Right hindlimb (tissue), 1 donor: ENCODE results near the gene PIAS4.
"Not testable (repeated sequence)": the region's sequence is repeated elsewhere in the genome, so short reads cannot be mapped to it uniquely, and the experiment has no call there.

Source experiments
- DNase-seq: peaks from one replicate; pipeline ENCODE4 v3.0.0-alpha.2; 2018

Gene PIAS4, protein sequence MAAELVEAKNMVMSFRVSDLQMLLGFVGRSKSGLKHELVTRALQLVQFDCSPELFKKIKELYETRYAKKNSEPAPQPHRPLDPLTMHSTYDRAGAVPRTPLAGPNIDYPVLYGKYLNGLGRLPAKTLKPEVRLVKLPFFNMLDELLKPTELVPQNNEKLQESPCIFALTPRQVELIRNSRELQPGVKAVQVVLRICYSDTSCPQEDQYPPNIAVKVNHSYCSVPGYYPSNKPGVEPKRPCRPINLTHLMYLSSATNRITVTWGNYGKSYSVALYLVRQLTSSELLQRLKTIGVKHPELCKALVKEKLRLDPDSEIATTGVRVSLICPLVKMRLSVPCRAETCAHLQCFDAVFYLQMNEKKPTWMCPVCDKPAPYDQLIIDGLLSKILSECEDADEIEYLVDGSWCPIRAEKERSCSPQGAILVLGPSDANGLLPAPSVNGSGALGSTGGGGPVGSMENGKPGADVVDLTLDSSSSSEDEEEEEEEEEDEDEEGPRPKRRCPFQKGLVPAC

DNA sequence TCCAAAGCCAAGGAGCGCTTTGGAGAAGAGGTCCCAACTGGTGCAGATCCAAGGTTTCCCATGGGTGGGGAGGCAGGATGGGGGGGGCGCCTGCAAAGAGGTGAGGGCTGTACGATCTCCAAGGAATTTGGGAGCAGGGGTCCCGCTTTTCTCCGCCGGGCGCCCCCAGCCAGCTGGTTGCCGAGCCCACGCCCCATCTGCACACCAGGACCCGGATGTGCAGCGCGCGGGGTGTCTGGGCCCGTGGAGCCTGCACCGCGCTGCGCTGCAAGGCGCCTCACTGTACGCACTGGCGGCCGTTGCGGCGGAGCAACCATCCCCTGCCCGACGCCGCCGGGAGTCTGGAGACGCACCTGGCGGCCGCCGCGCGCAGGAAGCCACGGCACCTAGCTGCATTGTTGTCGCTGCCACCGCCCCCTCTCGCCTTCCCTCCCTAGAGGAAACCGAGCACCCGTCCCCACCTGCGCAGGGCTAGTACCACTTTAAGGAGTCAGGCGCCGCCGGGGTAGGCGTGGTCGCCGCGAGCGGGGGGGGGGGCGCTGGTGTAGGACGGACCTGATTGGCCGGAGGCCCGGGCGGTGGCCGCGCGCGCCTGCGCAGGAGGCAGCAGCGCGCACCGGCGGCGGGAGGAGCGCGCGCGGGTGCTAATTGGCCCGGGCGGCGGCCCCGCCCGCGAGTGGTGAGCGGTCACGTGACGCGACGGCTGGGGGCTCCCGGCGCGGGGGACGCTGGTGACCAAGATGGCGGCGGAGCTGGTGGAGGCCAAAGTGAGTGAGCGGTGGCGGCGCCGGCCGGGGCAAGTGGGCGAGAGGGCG lies at the start of gene PIAS4:
Gene PIAS4 (plus strand): TSS at position 716 of the 815 bp plus-strand sequence. CDS start 25 bp downstream, at position 741.
- peak; percentile 98 for DNase-seq

DNA sequence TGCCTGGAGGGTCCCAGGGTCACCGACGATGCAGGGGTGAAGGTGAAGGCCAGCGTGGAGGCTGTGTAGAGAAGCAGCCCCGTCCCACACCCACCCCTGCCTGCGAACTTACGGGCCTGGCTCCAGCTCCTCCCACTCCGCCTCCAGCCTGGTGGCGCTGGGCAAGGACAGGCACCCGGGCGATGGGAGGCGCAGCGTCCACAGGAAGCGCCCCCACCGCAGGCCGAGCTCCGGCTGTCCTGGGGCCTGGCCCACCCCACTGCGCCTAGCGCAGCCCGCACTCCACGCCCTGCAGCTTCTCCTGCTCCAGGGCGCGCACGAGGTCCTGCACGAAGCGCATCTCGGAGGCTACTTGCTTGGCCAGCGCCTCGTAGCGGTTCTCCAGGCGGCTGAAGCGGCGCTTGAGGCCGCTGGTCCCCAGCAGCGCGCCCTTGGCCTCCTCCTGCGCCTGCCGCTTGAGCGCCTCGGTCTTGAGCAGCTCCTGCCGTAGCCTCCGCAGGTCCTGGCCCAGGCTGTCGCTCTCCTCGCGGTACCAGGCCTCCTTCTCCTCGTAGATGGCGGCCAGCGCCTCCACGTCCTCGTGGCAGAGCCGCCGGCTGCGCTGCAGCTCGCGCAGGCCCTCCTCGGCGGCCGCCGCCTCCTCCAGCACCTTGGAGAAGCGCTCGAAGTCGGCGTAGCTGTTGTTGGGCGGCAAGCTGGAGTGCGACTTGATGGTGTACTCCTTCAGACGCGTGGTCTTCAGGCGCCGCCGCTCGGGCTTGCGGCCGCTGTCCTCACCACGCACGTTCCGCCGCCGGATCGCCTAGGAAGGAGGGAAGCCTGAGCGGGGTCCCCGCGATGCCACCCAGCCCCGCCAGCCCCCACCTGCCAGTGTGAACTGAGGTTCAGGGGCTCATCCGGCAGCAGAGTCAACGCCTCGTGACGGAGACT lies 48.4 kb upstream of the PIAS4 start:
- no peak for DNase-seq

DNA sequence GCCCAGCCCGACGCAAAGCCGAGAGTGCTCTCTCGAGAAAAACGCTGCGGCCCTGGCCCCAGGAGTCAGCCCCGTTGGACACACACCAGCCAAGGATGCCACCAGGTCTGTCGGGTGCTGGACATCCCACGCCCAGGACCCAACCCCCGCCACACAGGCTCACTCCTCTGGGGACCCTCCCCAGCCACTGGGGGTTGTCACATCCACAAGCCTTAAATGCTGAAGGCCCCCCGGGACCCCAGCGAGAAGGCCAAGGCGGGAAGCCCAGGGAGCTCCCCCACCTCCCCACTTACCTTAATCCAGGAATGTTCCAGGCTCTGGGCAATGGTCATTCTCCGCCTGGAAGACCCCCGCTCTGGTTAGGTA lies 47.8 kb upstream of the PIAS4 start:
- DNase-seq = no peak

DNA sequence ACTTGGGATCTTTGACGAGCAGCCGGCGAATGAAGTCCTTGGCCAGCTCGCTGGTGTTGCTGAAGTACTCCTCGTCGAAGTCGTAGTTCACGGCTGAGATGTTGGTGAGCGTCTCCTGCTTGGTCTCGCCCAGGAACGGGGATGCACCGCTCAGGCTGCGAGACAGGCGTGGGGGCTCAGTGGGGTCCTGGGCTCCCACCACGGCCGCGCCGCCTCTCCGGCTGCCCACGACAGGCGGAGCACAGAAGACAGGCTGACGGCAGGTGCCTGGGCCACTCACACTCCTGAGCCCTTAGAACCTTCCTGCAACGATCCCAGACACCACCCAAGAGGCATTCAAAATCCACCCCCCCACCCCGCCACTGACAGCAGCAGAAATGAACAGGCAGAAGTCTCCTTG lies 46.5 kb upstream of the PIAS4 start:
- DNase-seq = no peak

DNA sequence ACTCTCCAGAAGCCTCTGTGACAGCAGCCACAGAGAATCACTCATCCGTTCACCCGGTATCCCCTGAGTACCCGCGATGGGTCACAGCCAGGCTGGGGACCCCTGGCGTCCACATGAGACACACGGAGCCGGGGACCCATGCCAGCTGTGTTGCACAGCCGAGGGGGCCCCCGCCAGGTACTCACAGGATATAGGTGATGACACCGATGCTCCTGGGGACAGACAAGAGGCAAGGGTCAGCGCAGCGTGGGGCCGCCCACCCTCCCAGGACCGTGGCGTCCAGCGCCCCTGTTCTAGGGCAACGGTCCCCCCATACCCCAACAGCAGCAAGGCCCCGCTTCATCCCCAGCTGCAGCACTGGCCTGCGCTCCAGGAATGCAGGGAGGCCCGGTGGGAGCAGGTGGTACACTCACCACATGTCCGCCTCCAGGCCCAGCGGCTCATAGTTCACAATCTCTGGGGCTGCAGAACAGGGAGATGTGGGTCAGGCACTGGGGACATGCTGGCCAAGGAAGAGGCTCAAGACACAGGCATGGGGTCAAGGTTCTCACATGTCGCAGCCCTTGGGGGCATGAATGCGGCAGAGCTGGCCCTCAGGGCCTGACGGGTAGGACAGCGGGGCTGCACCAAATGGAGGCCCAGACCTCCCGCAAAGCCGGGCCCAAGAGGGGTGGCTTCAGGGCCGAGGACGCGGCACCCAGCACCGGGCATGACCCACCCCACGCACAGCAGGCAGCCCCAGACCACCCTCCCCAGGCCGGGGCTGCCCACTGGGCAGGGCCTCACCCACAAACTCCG lies 43.9 kb upstream of the PIAS4 start:
- DNase-seq = no peak

DNA sequence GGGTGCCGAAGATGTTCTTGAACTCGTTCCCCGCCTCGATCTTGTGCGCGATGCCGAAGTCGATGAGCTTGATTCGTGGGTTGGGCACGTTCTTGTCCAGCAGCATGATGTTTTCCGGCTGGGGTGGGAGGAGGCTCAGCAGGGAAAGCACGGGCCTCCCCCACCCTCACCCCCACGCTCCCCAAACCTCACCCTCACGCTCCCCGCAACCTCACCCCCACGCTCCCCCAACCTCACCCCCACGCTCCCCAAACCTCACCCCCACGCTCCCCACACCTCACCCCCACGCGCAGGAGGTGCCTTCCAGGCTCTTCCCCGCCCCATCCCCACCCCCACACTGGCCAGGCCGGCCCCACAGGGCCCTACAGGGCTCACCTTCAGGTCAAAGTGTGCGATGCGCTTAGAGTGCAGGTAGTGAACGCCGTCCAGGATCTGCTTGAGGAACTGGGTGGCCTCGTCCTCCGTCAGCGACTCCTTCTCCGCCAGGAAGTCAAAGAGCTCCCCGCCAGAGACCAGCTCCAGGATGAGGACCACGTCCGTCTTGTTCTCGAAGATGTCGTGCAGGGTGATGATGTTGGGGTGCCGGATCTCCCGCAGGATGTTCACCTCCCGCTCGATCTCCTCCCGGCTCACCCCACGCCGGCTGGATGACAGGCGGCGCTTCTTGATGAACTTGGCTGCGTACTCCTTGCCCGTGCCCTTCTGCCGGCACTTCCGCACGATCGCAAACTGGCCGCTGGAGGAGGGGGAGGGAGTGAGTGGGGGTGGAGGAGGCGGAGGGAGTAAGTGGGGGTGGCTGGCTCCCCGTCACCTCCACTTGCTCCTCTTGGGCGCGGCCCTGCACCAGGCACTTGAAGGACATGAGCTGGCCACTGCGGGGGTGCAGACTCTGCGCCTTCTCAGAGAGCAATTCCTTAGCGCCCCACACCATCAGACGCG lies 43.0 kb upstream of the PIAS4 start:
- DNase-seq = no peak

DNA sequence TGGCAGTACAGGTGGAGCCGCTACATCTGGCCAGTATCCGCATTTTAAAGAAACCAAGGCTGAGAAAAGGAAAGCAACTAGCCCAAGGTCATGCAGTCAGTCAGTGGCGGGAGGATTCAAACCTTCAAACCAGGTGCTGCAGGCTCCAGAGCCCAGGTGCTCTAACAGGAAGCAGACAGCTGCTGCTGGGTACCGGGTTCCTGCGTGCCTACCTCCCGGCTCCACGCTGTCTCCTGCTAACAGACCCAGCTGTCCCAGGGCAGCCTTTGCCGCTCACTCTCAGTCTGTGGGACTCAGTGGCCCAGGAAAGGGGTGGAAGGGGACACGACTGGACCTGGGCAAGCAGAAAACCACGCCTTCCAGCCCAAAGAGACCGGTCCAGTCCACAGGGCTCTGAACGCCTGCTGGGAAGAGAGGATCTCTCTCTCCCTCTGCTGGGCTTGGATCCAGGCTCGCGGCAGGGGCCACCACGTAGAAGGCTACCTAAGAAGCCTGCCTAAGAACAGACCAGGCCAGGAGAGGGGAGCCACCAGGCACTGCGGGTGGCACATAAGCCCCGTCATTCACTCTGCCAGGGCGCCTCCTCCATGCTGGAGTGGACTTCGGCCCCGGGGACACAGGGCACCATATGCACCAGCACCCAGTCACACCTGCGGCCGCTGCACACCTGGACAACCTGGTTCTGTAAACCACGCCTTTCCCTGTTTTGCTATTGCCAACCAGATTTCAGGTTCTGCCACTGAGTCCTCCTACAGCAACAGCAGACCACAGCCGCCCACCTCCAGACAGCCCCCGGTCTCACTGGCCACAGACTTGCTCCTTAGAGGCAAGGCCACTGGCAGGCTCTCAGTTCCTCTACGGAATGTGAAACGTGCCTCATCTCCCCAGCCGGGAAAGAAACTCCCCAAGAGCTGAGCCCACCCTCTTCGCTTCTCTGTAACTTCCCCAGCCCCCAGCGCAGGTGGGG lies 41.2 kb upstream of the PIAS4 start:
- DNase-seq = no peak

DNA sequence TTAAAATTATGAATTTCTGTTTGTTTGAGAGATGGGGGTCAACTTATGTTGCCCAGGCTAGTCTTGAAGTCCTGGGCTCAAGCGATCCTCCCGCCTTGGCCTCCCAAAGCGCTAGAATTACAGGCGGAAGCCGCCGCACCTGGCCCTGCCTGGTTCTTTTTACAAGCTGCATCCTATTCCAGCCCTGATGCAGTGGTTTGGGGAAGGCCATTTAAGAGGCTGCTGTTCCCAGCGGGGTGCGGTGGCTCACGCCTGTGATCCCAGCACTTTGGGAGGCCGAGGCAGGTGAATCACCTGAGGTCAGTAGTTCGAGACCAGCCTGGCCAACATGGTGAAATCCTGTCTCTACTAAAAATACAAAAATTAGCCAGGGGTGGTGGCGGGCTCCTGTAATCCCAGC lies 39.6 kb upstream of the PIAS4 start:
- not testable (repeated sequence) for DNase-seq

DNA sequence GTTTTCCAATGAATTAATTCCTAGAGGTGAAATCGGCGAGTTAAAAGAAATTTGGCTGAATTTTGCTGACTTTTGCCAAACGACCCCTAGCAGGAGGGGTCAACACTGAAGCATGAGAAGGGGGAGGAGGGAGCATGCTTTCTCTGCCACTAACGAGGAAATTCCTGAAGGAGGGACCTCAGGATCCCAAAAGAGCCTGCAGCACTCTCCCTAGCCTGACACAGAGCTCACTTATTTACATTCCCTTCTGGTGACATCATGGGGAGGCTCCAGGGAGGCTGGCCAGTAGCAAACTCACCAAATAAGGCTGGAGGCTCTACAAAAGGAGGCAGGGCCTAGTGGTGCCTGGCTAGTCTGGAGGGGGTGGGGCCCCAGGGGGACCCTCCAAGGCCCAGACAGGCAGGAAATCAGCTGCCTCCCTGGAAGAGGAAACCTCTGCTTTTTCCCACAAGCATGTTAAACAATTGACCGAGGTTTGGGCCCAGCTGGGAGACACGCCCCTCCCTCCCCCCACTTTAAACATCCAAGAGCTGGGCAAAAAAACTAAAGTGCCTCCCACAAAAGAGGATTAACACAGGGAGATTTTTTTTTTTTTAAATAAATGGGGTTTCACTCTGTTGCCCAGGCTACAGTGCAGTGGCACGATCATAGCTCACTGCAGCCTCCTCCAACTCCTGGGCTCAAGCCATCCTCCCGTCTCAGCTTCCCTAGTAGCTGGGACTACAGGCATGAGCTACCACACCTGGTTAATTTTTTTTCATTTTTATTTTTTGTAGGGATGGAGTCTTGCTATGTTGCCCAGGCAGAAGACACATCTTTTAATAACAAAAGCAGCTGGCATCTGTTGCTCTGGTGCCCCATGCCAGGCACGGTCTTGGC lies 38.7 kb upstream of the PIAS4 start:
- DNase-seq = peak; percentile 92

DNA sequence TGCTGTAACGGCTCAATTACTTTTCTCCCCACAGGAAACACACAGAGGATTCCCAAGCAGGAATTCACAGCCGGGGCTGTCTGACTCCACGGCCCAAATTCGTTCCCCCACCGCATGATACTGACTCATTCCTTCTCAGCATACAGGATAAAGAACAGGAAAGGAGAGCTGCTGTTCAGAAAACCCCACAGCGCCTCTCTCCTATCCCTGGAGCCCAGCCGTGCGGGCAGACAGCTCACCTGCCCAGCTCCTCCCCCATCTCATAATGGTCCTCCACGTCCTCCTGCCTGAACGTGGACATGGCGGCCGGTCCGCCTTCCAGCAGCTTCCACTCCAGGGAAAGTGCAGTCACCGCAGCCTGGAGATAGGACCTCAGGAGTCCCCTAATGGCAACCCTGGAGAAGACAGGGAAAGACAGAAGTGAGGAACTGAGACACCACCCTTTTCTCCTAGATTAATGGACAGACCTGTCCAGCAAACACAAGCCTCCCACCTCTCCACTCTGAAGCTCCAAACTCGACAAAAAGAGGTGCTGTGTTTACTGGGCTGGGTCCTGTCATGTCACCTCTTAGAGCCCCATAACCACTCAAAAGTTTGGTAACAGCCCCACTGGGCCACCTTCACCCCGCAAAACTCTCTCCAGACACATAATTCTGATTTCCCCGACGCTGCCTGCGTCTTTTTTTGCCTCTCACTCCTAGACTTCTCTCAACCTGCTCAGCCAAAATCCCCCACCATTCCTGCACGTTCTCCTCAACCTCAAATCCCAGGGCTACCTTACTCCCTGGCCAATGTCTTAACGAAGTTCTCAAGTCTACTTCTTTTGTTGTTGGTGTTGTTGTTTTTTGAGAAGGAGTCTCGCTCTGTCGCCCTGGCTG lies 37.9 kb upstream of the PIAS4 start:
- no peak for DNase-seq

DNA sequence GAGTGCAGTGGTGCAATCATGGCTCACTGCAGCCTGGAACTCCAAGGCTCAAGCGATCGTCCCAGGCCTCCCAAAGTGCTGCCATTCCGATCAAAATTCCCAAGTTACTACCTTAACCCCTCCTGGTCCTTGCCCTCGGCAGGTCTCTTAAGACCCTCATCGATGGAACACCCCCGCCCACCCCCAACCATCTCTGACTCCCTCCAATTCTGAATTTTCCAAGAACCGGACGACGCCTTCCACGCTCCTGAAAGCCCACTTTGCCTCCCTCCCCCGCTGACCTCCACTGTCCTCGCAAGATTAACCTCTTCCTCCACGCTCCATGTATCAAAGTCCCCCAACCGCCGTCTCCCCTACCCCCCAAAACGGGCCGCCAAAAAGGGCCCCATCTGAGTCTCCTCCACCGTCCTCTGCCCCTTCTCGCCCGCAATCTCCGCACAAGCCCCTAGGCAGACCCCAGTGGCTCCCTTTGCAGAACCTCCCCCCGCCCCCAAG lies 37.2 kb upstream of the PIAS4 start:
- no peak for DNase-seq

DNA sequence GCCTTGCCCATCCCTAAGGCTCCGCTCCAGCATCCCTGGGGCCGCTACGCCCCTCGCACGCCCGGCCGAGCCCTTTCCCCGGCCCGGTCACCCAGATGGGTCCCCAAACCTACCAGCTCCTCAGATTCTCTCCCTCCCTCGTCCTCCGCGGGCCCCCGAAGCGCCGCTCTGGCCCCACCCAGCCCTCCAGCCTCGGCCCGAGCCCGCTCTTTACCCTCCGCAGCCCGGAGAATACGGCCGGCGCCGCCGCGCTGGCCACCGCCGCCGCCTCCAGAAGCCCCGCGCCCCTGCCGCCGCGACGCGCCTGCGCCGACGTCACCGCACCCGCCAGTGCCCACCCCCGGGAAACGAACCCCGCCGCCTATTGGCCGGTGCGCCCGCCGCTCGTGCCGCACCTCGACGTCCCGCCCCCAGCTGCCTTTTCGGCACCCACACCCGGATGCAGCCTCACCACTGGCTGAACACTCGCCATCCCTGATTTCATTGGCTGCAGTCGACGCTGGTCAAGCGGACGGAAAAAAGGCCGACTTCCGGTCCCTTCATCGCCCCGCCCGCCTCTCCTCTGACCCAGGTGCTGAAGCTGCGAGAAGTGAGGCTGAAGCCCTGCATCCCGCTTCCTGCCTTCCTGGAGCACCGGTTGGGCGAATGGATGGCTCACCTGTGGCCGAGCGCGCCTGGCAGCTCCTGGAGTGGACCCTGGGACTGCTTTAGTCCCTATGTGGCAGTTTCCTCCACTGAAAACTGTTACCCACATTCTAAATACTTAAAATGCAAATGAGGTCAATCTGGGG lies 36.5 kb upstream of the PIAS4 start, which contains the start of gene DAPK3:
Gene DAPK3 (minus strand): TSS at position 292 of the 791 bp plus-strand sequence. CDS start 1,364 bp downstream, outside the sequence.
- DNase-seq = peak; percentile 99

DNA sequence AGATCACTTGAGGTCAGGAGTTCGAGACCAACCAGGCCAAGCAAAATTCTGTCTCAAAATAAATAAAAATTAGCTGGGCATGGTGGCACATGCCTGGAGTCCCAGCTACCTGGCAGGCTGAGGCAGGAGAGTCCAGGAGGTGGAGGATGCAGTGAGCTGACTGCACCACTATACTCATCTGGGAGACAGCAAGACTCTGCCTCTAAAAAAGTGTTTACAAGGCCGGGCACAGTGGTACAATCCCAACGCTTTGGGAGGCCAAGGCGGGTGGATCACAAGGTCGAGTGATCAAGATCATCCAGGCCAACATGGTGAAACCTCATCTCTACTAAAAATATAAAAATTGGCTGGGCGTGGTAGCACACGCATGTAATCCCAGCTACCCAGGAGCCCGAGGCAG lies 32.4 kb upstream of the PIAS4 start:
- no peak for DNase-seq

DNA sequence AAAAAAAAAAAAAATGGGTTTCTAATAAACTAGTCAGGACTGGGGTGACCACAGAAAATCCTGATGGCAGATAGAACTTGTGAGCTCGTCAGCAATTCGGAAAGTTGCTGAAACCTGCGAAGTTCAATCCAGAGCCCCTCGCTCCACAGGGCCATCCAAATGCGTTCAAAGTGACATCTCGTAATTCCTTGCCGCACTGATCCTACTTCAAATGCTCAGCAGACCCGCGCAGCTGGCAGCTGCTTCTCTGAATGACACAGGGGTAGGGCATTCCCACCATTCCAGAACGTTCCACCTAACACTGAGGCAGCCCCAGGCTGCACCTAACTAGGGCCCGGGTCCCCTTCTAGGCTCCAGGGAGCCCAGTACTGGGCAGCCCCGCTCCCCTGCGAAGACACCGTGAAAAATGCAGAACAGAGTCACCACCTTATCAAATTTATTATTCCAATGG lies 31.9 kb upstream of the PIAS4 start:
- no peak for DNase-seq

DNA sequence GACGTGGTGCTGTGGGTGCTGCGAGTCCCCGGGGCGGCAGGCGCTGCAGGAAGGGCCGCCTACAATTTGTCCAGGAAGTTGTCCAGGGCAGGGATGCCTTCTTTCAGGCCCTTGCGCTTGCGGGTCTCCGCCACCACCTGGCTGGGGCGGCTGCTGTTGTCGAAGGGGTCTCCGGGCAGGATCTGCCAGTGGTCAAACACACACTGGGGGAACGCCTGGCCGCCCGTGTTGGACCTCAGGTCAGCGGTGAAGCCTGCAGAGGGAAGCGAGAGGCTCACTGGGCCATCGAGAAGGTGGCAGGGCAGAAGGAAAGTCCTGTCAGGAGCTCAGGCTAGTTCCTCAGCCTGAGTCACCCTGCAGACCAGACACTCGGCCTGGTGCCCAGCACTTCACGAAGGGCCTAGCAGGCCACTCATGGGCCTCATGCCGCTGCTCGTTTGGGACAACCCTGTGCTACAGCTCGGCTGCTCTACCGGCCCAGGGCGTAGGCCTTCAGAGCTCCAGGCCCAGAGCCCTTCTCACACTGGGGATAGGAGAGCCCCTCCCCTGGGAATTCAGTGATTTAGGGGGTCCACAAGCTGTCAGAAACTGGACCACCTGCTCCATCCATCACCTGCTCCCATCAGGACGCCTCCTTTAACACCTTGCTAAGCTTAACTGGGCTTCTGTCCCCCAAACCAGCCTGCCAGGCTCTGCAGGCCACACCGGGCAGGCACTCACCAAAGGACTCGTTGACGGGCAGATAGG lies 30.9 kb upstream of the PIAS4 start:
- no peak for DNase-seq
